ENCODE measurements around the gene EPB42. TPM values are rescaled to one million over a fixed set of nuclear protein-coding genes. Genes with fewer than 3 reads are reported as not detected.
A peak's percentile ranks its signal among the peaks of the same experiment; 100 is the strongest.
"Not testable (repeated sequence)": the region's sequence is repeated elsewhere in the genome, so short reads cannot be mapped to it uniquely, and the experiment has no call there.

Gene EPB42
- total RNA-seq, 1 experiment from 2014 or later = not detected

DNA sequence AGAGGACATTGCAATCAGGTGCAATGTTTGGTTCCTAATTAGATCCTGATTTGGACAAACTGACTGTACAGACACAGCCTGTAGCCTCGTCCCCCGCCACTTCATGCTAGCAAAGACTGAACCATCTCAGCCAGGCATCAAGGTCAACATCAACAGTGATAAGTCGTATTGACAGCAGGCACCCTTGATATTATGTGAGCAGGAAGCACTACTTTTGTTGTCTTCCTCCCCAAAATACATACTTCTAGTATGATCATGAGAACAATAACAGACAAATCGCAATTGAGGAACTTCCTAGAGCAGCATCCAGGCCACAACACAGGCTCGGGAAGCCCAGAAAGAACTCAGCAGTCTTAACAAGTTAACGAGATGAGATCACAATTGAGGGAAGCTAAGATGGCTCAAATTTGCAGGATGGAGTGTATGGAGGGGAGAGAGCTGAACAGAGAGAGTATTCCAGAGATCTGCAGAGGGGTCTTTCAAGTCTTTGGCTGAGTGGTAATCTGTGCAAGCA lies 25.5 kb upstream of the EPB42 start:
- in situ Hi-C loops (cut with HindIII; ENCODE audit: low pct_unique_long_range_greater_than_20kb, low sequenced_read_pairs) = no loop called here
- DNase-seq (ENCODE audit: low read depth, low spot score) = no peak

DNA sequence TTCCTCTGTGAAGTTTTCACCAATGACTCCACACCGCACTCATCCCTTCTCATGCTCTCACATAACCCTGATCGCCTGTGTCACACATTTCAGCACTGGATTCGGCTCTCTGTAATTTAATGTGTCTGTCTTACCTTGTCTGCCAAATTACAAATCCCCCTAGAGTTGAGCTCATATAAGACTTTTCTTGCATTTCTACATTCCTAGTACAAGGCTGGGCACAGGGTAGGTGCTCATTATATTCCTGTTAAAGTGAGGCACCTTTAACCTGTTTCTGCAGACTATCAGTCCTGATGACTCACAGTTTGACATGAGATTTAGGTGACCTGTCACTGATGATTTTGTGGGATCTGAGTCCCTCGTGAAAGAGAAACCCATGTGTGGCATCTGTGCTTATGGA lies 23.3 kb upstream of the EPB42 start:
- no peak for DNase-seq (ENCODE audit: low read depth, low spot score)
- in situ Hi-C loops (cut with HindIII; ENCODE audit: low pct_unique_long_range_greater_than_20kb, low sequenced_read_pairs) = no loop called here

DNA sequence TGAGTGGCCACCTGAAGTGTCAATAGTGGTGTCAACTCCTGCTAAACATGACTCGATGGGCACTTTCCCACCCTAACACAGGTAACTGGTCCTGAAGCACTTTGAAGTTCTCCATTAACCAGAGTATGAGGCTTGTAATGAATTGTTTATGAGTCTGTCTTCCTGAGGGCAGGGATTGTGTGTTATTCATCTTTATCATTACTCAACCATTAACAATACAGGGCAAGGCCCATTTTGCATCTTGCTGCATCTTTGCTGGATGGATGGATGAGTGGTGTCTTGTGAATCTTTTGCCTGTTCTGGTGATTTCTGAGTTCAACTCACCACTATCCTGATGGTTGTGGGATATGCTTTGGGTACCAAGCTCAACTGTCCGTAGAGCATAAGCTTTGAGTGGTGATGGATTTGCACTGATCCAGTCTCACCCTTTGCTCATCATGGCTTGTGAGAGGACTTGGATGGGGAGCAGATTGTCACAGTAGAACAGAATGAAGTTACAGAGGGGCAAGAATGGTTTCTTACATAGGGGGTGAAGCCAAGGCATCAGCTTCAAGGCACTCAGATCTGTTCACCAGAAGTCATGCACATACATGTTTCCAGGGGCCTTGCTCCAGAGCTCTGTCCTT lies 22.3 kb upstream of the EPB42 start:
- DNase-seq (ENCODE audit: low read depth, low spot score) = no peak
- in situ Hi-C loops (cut with HindIII; ENCODE audit: low pct_unique_long_range_greater_than_20kb, low sequenced_read_pairs) = no loop called here

DNA sequence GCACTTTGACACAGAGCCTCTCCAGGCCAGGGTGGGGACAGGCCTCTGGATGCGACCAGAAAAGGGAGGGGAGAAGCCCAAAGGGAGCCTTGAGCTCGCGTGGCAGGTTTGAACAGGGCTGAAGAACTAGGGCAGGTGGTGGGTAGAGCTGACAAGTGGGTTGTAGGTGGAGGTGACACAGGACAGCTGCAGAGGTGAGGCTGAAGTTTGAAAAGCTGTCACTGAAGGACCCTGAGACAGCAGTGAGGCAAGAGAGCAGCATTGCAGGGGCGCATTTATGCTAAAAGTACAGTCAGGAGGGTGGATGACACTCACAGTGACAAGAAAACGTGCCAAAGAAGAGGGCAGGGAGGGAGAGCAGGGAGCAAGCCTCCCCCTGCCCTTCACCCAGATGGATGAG lies 21.8 kb upstream of the EPB42 start:
- in situ Hi-C loops (cut with HindIII; ENCODE audit: low pct_unique_long_range_greater_than_20kb, low sequenced_read_pairs) = no loop called here
- DNase-seq (ENCODE audit: low read depth, low spot score) = no peak

DNA sequence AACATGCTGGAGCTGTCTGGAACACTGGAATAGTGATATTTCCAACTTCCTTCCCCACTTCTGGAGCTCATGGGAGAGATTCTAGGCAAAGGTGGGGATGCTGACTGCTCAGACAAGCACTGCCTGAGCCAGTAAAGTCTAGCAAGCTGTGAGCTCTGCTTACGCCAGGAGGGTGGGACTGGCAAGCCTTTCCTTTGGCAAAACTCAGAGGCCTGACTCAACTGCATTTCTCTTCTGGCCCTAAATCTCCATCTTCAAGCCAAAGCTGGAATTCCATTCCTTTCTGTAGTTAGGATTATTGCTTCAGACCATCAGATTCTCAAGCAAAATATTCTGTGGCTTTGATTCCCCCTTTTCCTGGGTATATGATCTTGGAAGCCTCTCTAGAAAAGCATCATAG lies 20.3 kb upstream of the EPB42 start:
- DNase-seq (ENCODE audit: low read depth, low spot score) = no peak
- in situ Hi-C loops (cut with HindIII; ENCODE audit: low pct_unique_long_range_greater_than_20kb, low sequenced_read_pairs) = no loop called here

DNA sequence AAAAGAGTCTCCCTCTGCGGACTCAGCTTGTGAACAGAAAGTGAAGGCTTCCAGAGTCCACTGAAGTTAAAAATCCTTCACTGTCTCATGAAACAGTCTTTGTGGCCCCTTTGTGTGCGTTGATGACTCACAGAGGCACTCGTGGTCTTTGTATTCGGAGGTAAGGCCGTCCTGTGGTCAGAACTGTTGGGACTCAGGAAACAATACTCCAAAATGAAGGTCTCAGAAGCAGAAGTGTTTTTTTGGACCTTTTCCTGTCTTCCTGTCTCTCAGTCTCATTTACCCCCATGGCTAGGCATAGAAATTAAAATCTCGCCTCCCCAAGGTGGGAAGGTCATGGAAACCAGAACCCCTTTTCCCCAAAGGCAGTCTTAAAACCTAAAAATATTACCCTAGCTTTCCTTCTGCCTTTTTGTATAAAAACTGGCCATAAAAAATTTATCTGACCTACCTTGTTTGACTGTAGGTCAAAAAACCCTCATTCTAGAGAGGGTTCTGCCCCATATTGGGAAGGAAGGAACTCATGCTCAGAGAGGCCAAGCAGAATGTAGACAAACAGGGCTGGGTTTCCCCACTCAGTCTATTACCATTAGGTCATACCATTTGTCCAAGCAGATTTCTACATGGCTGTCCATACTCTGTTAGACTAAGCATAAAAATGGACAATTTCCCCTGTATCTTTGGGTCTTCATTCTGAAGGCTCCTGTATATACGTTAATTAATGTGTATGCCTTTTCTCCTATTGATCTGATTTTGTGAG lies 19.1 kb upstream of the EPB42 start:
- in situ Hi-C loops (cut with HindIII; ENCODE audit: low pct_unique_long_range_greater_than_20kb, low sequenced_read_pairs) = no loop called here
- DNase-seq (ENCODE audit: low read depth, low spot score) = peak; percentile 67

DNA sequence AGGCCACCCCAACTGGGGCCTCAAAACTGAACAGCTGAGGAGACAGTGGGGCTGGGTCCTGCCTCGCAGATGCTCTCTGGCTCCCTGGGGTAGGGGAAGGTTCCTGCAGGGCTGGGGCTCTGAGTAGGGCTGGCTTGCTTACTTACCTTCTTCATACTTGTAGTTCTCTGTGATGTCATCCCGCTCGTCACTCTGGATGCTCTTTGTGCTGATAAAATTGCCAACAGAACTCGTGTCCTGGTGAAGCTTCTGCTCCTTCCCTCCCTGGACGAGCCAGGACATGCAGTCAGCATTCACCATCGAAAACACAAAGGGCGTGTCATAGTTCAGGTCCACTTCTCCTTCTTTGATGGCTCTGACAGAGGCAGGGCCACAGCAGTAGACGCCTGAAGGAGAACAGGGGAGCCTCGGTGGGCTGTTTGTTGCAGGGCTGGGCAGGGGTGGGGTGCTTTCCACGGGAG lies 17.9 kb upstream of the EPB42 start:
- in situ Hi-C loops (cut with HindIII; ENCODE audit: low pct_unique_long_range_greater_than_20kb, low sequenced_read_pairs) = no loop called here
- no peak for DNase-seq (ENCODE audit: low read depth, low spot score)

DNA sequence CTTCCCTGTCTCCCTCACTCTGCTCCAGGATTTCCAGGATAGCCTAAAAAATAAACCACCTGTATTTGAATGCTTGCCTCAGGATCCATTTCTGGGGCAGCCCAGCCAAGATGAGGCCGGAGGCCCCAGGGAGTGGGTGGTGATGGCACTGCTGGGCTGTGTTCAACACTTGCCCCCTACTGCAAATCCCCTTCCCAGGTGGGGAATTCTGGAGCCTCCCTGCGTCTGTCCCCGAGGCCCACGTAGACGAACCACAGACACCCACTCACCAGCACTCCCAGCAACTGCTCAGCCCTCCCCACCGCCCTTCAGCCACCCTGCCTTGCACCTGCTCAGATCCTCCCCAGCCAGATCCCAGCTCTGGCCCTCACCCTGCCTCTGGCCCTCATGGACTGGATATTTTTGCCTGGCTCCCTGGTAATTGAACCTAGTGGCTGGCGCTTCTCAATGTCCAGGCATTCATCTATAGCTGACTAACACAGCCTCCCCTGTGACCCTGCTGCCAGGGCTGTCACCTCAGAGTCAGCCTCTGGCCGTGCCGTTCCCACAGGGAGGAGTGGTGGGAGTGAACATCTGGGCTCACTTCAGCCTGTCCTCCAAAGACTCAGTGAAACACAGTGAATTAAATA lies 17.1 kb upstream of the EPB42 start:
- DNase-seq (ENCODE audit: low read depth, low spot score) = no peak
- in situ Hi-C loops (cut with HindIII; ENCODE audit: low pct_unique_long_range_greater_than_20kb, low sequenced_read_pairs) = no loop called here

DNA sequence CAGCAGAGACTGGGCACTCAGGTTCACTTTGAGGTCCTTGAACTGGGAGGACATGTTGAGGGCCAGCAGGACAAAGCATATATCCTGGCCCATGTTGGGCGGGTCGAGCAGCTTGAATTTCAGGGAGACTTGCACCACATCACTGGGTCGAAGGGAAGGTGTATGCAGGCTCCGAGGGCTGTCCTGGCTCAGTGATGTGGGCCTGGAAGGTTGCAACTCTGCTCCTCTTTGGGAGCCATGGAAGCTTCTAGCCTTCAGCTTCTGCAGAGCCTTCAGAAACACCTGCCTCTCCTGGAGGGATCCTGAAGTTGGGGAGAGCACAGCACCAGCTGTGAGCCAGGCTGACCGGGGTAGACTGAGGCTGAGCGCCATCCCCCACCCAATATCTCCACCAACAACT lies 14.7 kb upstream of the EPB42 start:
- in situ Hi-C loops (cut with HindIII; ENCODE audit: low pct_unique_long_range_greater_than_20kb, low sequenced_read_pairs) = no loop called here

DNA sequence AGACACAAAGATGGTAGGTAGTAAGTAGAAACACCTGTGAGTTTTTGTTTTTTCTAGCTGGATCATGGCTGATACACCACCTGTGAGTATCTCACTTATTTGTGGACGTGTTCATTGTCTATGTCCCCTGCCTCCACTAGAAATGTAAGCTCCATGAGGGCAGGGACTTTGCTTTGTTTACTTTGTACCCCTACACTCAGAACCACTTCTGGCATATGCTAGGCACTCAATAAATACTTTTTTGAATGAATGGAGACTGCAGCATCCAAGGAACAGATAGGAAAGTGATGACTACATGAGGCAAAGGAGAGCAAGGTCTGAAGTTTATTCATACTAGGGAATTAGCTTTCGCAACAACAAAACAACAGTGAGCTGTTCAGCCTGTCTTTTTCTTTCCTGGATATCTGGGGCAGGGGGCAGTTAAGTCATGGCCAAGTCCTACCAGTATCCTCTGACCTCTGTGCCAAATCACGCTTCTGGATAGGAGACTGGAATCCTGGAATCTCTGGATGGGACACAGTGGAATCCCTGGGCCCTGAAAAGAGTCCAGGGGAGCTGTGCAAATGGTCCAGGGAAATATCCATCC lies 11.6 kb upstream of the EPB42 start:
- DNase-seq (ENCODE audit: low read depth, low spot score) = no peak
- in situ Hi-C loops (cut with HindIII; ENCODE audit: low pct_unique_long_range_greater_than_20kb, low sequenced_read_pairs) = no loop called here

More for the DNA sequence above, 14.7 kb upstream of the EPB42 start:
- no peak for DNase-seq (ENCODE audit: low read depth, low spot score)

DNA sequence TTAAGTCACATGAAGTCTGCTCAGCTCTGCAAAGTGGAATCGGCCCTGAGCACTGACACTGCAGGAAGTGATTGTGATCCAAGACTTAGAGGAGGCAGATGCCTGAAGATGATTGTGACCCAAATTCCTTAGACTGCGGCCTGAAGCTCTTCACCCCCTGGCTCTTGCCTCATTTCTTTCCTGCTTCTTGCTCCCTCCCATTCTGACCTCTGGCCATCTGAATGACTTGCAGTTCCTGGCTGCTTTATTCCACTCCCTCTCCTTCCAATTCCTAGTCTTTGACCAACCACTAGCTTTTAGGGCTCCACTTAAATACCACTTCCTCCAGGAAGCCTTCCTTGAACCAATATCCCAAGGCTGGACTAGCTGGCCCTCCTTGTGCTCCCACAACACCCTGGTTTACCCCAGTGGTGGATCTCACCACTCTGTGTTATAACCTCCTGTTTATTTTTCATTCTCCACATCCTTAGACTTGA lies 9.9 kb upstream of the EPB42 start:
- peak; percentile 9 for DNase-seq (ENCODE audit: low read depth, low spot score)
- in situ Hi-C loops (cut with HindIII; ENCODE audit: low pct_unique_long_range_greater_than_20kb, low sequenced_read_pairs) = no loop called here

DNA sequence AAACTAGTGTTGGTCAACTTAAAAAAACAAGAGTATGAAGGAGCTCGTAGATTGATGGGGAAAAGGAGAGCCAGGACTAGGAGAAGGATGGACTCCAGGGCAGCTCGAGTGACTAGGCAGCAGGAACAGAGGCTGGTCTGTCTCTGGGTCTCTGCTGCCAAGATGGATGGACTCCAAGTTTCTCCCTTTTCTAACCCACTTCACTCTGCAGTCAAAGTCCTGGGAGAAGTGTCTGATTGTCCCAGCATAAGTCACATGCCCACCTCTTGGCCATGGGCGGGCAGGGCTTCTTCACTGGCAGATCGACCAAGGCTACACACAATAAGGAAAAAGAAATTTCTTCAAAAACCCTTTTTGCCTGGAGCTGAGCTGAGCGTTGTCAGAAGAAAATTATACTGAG lies 9.2 kb upstream of the EPB42 start:
- in situ Hi-C loops (cut with HindIII; ENCODE audit: low pct_unique_long_range_greater_than_20kb, low sequenced_read_pairs) = no loop called here
- peak; percentile 30 for DNase-seq (ENCODE audit: low read depth, low spot score)

DNA sequence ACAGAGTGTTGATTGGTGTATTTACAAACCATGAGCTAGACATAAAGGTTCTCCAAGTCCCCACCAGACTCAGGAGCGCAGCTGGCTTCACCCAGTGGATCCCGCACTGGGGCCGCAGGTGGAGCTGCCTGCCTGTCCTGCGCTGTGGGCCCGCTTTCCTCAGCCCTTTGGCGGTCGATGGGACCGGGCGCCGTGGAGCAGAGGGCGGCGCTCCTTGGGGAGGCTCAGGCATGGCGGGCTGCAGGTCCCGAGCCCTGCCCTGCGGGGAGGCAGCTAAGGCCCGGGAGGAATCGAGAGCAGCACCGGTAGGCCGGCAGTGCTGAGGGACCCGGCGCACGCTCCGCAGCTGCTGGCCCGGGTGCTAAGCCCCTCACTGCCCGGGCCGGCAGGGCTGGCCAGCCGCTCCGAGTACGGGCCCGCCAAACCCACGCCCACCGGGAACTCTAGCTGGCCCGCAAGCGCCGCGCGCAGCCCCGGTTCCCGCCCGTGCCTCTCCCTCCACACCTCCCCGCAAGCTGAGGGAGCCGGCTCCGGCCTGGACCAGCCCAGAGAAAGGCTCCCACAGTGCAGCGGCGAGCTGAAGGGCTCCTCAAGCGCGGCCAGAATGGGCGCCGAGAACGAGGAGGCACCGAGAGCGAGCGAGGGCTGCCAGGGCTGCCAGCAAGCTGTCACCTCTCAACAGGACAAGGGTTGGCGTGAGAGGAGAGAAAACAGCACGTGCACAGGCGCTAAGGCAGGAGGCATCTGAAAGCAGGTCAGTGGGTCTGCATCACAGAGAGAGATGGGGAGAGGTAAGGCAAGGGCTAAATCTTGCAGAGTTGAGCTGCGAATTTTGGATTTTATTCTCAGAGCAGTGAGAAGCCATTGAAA lies 5.9 kb upstream of the EPB42 start:
- in situ Hi-C loops (cut with HindIII; ENCODE audit: low pct_unique_long_range_greater_than_20kb, low sequenced_read_pairs) = no loop called here
- DNase-seq (ENCODE audit: low read depth, low spot score) = no peak

DNA sequence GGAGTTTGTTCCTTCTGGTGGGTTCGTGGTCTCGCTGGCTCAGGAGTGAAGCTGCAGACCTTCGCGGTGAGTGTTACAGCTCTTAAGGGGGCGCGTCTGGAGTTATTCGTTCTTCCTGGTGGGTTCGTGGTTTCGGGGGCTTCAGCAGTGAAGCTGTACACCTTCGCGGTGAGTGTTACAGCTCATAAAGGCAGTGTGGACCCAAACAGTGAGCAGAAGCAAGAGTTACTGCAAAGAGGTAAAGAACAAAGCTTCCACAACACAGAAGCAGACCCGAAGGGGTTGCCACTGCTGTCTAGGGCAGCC lies 5.1 kb upstream of the EPB42 start:
- DNase-seq (ENCODE audit: low read depth, low spot score); in situ Hi-C loops (cut with HindIII; ENCODE audit: low pct_unique_long_range_greater_than_20kb, low sequenced_read_pairs): not testable (repeated sequence)

DNA sequence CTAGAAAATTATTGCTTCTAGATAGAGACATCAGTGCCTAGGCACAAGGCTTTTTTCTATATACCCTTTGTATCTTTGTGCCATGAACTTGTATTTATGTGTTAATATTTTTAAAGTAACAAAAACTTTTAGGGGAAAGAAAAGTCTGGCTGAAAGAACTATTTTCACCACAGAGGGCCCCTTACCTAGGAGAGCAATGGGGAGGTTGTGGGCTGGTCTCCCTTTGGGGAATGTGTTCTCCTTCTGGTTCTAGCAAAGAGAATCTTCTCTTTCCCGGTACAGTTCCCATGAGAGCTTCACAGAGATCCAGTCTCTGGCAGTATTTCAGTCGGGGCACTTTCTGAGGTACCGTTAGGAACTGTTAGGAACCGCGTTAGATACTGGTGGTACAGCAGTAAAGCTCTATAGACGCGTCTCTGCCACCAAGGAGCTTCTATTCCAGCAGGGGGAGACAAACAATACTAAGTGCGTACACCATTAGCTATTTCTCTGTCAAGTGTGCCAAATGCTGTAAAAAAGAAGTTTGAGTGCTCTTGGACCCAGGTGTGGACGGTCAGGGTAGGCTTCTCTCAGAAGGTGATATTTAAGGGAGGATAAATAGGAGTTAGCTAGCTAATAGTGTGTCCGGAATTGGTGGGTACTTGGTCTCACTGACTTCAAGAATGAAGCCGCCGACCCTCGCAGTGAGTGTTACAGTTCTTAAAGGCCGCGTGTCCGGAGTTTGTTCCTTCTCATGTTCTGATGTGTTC lies 4.6 kb upstream of the EPB42 start:
- peak; percentile 81 for DNase-seq (ENCODE audit: low read depth, low spot score)
- in situ Hi-C loops (cut with HindIII; ENCODE audit: low pct_unique_long_range_greater_than_20kb, low sequenced_read_pairs) = no loop called here

DNA sequence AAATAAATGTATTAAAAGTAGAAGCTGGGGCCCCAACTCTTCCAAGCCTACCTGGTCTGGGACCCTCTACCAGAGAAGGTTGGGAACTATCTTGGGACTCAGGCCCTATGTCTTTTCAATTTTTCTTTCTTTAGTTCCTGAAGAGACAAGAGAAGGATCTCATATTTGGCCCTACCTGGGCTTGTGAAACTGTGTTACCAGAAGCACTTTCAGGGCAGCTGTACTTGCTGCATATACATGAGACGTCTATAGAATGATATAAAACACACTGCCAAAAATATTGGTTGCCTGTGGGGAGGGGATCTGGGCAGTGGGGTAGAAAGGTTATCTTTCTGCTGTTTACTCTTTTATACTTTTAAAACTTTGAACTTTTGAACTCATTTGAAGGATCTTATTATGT lies 604 bp upstream of the EPB42 start:
- in situ Hi-C loops (cut with HindIII; ENCODE audit: low pct_unique_long_range_greater_than_20kb, low sequenced_read_pairs) = no loop called here
- no peak for DNase-seq (ENCODE audit: low read depth, low spot score)

Data from SK-MEL-5 (cell line).